Measurements from ENCODE around the gene RGS18. TPM values are rescaled to one million over a fixed set of nuclear protein-coding genes. Genes with fewer than 3 reads are reported as not detected.
"Not testable (repeated sequence)": the region's sequence is repeated elsewhere in the genome, so short reads cannot be mapped to it uniquely, and the experiment has no call there.

Gene RGS18
- total and polyA plus RNA-seq, 2 donors = 5.0 to 8.8 TPM

DNA sequence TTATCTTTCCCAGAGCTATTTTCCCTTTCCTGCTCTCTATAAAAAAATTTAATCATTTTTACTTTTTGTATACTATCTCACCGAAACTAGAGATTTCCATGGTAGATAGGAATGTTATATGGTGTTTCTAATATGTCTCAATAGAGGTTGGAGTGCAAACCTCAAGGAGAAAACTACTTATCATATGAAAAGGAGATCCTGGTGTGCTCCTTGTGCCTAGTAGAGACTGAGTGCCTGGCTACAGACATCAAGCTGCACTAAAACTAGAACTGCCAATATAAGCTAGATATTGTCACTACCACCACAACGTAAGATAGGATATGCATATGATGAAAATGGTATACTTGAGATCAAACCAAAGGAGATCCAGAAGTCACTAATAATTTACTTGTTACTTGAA, 67.0 kb downstream of the RGS18 start:
- H3K27ac ChIP-seq (ENCODE audit: low read depth in 1 of 2, low read length in 1 of 2) = no peak overlapping the region
- H3K27me3 ChIP-seq (ENCODE audit: control insufficient read depth in 2 of 2, insufficient read depth in 1 of 2, low read length in 1 of 2) = no peaks in the 10 kb centered on the region
- H3K4me3 ChIP-seq (ENCODE audit: low read length in 2 of 2) = no peak overlapping the region
- H3K36me3 ChIP-seq (ENCODE audit: control insufficient read depth in 2 of 2, insufficient read depth in 2 of 2, low read length in 1 of 2) = no peaks in the 10 kb centered on the region
- no peak for DNase-seq (ENCODE audit: low read depth in 6 of 9, low spot score in 9 of 9)
- no peaks in the 10 kb centered on the region for H3K4me1 ChIP-seq (ENCODE audit: control insufficient read depth in 2 of 2, insufficient read depth in 2 of 2, low read length in 2 of 2)
- WGBS = 96% methylated on average over 2 of the region's 2 CpGs
- H3K9me3 ChIP-seq (ENCODE audit: control insufficient read depth in 2 of 2, insufficient read depth in 1 of 2, low read length in 1 of 2) = no peaks in the 10 kb centered on the region

DNA sequence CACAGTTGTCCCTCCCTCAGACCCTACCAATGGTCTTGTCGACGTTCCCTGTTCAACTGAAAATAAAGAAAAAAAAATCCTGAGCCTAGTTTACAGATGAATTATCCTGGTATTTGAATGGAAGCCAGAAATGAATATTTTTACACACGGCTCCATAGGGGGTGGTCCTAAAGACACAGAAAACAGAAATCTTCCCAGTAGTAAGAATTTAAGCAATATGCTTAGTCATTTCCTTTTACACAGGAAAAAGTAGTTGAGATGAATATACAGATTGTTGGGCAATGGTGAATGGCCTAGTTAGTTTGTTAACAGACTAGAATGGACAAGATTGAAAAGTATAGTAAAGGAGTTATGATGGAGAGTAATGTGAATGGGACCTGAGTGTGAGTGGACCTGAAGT, 67.4 kb downstream of the RGS18 start:
- WGBS = 78% methylated on average over 3 of the region's 3 CpGs

GRCh38 chr1:192227330-192227729, 69.1 kb downstream of the RGS18 start:
- H3K4me3 ChIP-seq (ENCODE audit: low read length in 2 of 2) = no peak overlapping the region
- no peak overlapping the region for H3K27ac ChIP-seq (ENCODE audit: low read depth in 1 of 2, low read length in 1 of 2)
- WGBS = 93% methylated on average over 5 of the region's 5 CpGs
- DNase-seq (ENCODE audit: low read depth in 6 of 9, low spot score in 9 of 9) = no peak
- H3K36me3 ChIP-seq (ENCODE audit: control insufficient read depth in 2 of 2, insufficient read depth in 2 of 2, low read length in 1 of 2) = no peaks in the 10 kb centered on the region
- no peaks in the 10 kb centered on the region for H3K27me3 ChIP-seq (ENCODE audit: control insufficient read depth in 2 of 2, insufficient read depth in 1 of 2, low read length in 1 of 2)
- no peaks in the 10 kb centered on the region for H3K9me3 ChIP-seq (ENCODE audit: control insufficient read depth in 2 of 2, insufficient read depth in 1 of 2, low read length in 1 of 2)
- H3K4me1 ChIP-seq (ENCODE audit: control insufficient read depth in 2 of 2, insufficient read depth in 2 of 2, low read length in 2 of 2) = no peaks in the 10 kb centered on the region

More for the DNA sequence above, 67.4 kb downstream of the RGS18 start:
- H3K36me3 ChIP-seq (ENCODE audit: control insufficient read depth in 2 of 2, insufficient read depth in 2 of 2, low read length in 1 of 2) = no peaks in the 10 kb centered on the region
- no peaks in the 10 kb centered on the region for H3K4me1 ChIP-seq (ENCODE audit: control insufficient read depth in 2 of 2, insufficient read depth in 2 of 2, low read length in 2 of 2)
- H3K4me3 ChIP-seq (ENCODE audit: low read length in 2 of 2) = no peak overlapping the region
- H3K27me3 ChIP-seq (ENCODE audit: control insufficient read depth in 2 of 2, insufficient read depth in 1 of 2, low read length in 1 of 2) = no peaks in the 10 kb centered on the region
- no peaks in the 10 kb centered on the region for H3K9me3 ChIP-seq (ENCODE audit: control insufficient read depth in 2 of 2, insufficient read depth in 1 of 2, low read length in 1 of 2)
- DNase-seq (ENCODE audit: low read depth in 6 of 9, low spot score in 9 of 9) = no peak
- H3K27ac ChIP-seq (ENCODE audit: low read depth in 1 of 2, low read length in 1 of 2) = no peak overlapping the region

DNA sequence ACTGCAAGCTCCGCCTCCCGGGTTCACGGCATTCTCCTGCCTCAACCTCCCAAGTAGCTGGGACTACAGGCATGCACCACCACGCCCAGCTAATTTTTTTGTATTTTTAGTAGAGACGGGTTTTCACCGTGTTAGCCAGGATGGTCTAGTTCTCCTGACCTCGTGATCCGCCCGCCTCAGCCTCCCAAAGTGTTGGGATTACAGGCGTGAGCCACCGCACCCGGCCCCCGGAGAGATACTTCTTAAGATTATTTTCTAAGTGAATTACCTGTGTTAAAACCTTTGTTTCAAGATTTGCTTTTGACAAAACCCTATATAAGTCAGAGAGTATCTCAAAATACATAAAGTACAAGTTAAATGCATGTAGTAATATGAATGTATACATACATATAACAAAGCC, 69.7 kb downstream of the RGS18 start:
- not testable (repeated sequence) for H3K4me3 ChIP-seq (ENCODE audit: low read length in 2 of 2); H3K9me3 ChIP-seq (ENCODE audit: control insufficient read depth in 2 of 2, insufficient read depth in 1 of 2, low read length in 1 of 2); H3K27ac ChIP-seq (ENCODE audit: low read depth in 1 of 2, low read length in 1 of 2); H3K4me1 ChIP-seq (ENCODE audit: control insufficient read depth in 2 of 2, insufficient read depth in 2 of 2, low read length in 2 of 2); H3K36me3 ChIP-seq (ENCODE audit: control insufficient read depth in 2 of 2, insufficient read depth in 2 of 2, low read length in 1 of 2); H3K27me3 ChIP-seq (ENCODE audit: control insufficient read depth in 2 of 2, insufficient read depth in 1 of 2, low read length in 1 of 2); DNase-seq (ENCODE audit: low read depth in 6 of 9, low spot score in 9 of 9)
- WGBS = 96% methylated on average over 13 of the region's 13 CpGs

DNA sequence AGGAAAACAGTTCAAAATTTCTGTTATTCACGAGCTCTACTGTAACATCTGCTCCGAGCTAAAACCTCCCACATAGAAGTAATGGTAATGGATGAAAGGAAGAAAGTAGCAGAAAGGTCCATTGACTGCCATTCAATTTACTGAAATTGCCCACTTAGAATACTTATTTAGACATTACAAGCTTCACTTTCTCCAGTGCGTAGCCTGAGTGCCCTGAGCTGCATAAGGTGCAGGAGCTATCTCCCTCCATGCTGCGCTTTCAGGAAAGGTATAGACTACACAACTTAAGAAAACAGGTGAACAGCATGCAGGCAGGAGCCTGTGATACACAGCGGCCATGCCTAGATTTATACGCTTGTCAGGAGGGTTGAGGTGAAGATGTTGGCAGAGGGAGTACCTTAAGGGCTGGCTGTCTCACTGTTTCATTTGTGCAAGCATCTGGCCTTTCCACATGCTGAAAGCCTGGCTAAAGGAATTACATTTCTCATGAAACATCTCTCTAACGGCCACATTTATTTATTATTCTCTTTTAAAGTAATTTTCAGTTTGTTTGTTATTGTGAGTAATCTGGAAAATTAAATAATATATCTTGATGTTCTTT, 74.7 kb downstream of the RGS18 start:
- no peak overlapping the region for H3K4me3 ChIP-seq (ENCODE audit: low read length in 2 of 2)
- 96% methylated on average over 7 of the region's 7 CpGs for WGBS
- no peaks in the 10 kb centered on the region for H3K27me3 ChIP-seq (ENCODE audit: control insufficient read depth in 2 of 2, insufficient read depth in 1 of 2, low read length in 1 of 2)
- H3K27ac ChIP-seq (ENCODE audit: low read depth in 1 of 2, low read length in 1 of 2) = no peak overlapping the region
- no peaks in the 10 kb centered on the region for H3K9me3 ChIP-seq (ENCODE audit: control insufficient read depth in 2 of 2, insufficient read depth in 1 of 2, low read length in 1 of 2)
- no peak for DNase-seq (ENCODE audit: low read depth in 6 of 9, low spot score in 9 of 9)
- no peaks in the 10 kb centered on the region for H3K4me1 ChIP-seq (ENCODE audit: control insufficient read depth in 2 of 2, insufficient read depth in 2 of 2, low read length in 2 of 2)
- no peaks in the 10 kb centered on the region for H3K36me3 ChIP-seq (ENCODE audit: control insufficient read depth in 2 of 2, insufficient read depth in 2 of 2, low read length in 1 of 2)

GRCh38 chr1:192235127-192235526, 76.9 kb downstream of the RGS18 start:
- Histone ChIP-seq H3K27me3 (ENCODE audit: control insufficient read depth in 2 of 2, insufficient read depth in 1 of 2, low read length in 1 of 2) (no peaks in the 10 kb centered on the region), H3K27ac (ENCODE audit: low read depth in 1 of 2, low read length in 1 of 2) (no peak overlapping the region), H3K9me3 (ENCODE audit: control insufficient read depth in 2 of 2, insufficient read depth in 1 of 2, low read length in 1 of 2) (no peaks in the 10 kb centered on the region), H3K4me3 (ENCODE audit: low read length in 2 of 2) (no peak overlapping the region), H3K4me1 (ENCODE audit: control insufficient read depth in 2 of 2, insufficient read depth in 2 of 2, low read length in 2 of 2) (no peaks in the 10 kb centered on the region), H3K36me3 (ENCODE audit: control insufficient read depth in 2 of 2, insufficient read depth in 2 of 2, low read length in 1 of 2) (no peaks in the 10 kb centered on the region)
- no peak for DNase-seq (ENCODE audit: low read depth in 6 of 9, low spot score in 9 of 9)

Other genes starting within 250 kb of the RGS18 start
- not detected for gene RGS21, start 158.5 kb downstream of the RGS18 start, total RNA-seq
- gene RGS21, start 158.5 kb downstream of the RGS18 start, polyA plus RNA-seq = not detected